GM04503 (cell line): ENCODE results near the gene NKAP.
"Not testable (repeated sequence)": the region's sequence is repeated elsewhere in the genome, so short reads cannot be mapped to it uniquely, and the experiment has no call there.

Experiments
- DNase-seq: peaks from one replicate; pipeline ENCODE4 v3.0.0-alpha.2; 2012; ENCODE audit warnings: low read depth

Gene NKAP

GRCh38 chrX:119943185-119943988, at the start of gene NKAP:
NKAP (minus strand) TSS chrX:119943751; CDS start chrX:119943605, 146 bp downstream.
- peak; percentile 72 for DNase-seq

GRCh38 chrX:119991005-119991787, 47.6 kb upstream of the NKAP start:
- no peak for DNase-seq

- DNase-seq, result no peak
Measured at GRCh38 chrX:119990556-119991004, 47.0 kb upstream of the NKAP start.

- no peak for DNase-seq
Measured at GRCh38 chrX:119989905-119990555, 46.5 kb upstream of the NKAP start.

GRCh38 chrX:119986203-119986602, 42.7 kb upstream of the NKAP start:
- no peak for DNase-seq

- no peak for DNase-seq
Measured at GRCh38 chrX:119984652-119985051, 41.1 kb upstream of the NKAP start.

GRCh38 chrX:119983494-119983893, 39.9 kb upstream of the NKAP start:
- no peak for DNase-seq

- no peak for DNase-seq
Measured at GRCh38 chrX:119982145-119982544, 38.6 kb upstream of the NKAP start.

GRCh38 chrX:119981286-119982070, 37.9 kb upstream of the NKAP start:
- DNase-seq, result no peak

GRCh38 chrX:119977172-119977571, 33.6 kb upstream of the NKAP start:
- DNase-seq, result not testable (repeated sequence)

GRCh38 chrX:119971184-119971583, 27.6 kb upstream of the NKAP start:
- DNase-seq, result no peak

GRCh38 chrX:119970574-119970973, 27.0 kb upstream of the NKAP start:
- no peak for DNase-seq

GRCh38 chrX:119966837-119967236, 23.3 kb upstream of the NKAP start:
- not testable (repeated sequence) for DNase-seq

- DNase-seq, result no peak
Measured at GRCh38 chrX:119960625-119961024, 17.1 kb upstream of the NKAP start.

GRCh38 chrX:119955807-119956570, 12.4 kb upstream of the NKAP start:
- DNase-seq, result not testable (repeated sequence)

GRCh38 chrX:119954374-119954773, 10.8 kb upstream of the NKAP start:
- no peak for DNase-seq

GRCh38 chrX:119948381-119948780, 4.8 kb upstream of the NKAP start:
- no peak for DNase-seq

GRCh38 chrX:119945481-119945880, 1.9 kb upstream of the NKAP start:
- no peak for DNase-seq

- DNase-seq, result no peak
Measured at GRCh38 chrX:119942831-119943184, 743 bp downstream of the NKAP start.

GRCh38 chrX:119942173-119942819, 1.3 kb downstream of the NKAP start:
- no peak for DNase-seq

GRCh38 chrX:119941336-119941735, 2.2 kb downstream of the NKAP start:
- no peak for DNase-seq
